A549 treated with DMSO at 1 μM for 4 hours (cell line): Measurements from ENCODE around the gene CD79B. TPM values are rescaled to one million over a fixed set of nuclear protein-coding genes. Genes with fewer than 3 reads are reported as not detected.

Experiments used
- total RNA-seq: library from RNA; stranded (reverse); fragments of 200-300 nt; extraction: Qiagen RNA extraction; gene quantifications from 5 replicates; pipeline ENCODE4 v1.2.3, GENCODE V29; 2022; ENCODE audit warnings: low read depth

CD79B gene
- 0.08 to 0.18 TPM (median 0.13 TPM) in 3 of 5 replicates, not detected in the others for total RNA-seq

GRCh38 chr17:63931981-63932561, at the start of gene CD79B:
Gene CD79B (minus strand): TSS chr17:63932331. CDS start chr17:63932261, 70 bp downstream.

GRCh38 chr17:63972796-63973195, 40.7 kb upstream of the CD79B start, which contains the start of gene SCN4A:
Gene SCN4A (minus strand): TSS chr17:63972918. CDS start chr17:63972841, 77 bp downstream.

GRCh38 chr17:63918789-63919305, 13.3 kb downstream of the CD79B start, which contains the start of gene GH1:
Gene GH1 (minus strand): TSS chr17:63918839. CDS start chr17:63918776, 63 bp downstream.

GRCh38 chr17:63911041-63911635, 21.0 kb downstream of the CD79B start, which contains the start of gene CSHL1:
Gene CSHL1 (minus strand): TSS chr17:63911258. CDS start chr17:63911196, 62 bp downstream.

GRCh38 chr17:63896524-63897354, 35.4 kb downstream of the CD79B start, which contains the start of gene CSH1:
Gene CSH1 (minus strand): TSS chr17:63896574. CDS start chr17:63896511, 63 bp downstream.

GRCh38 chr17:63881935-63882601, 50.1 kb downstream of the CD79B start, which contains the start of gene GH2:
Gene GH2 (minus strand): TSS chr17:63881944. CDS start chr17:63881801, 143 bp downstream.

Other genes starting within 250 kb of the CD79B start
- 9.6 to 12.7 TPM (median 11.0 TPM) in 5 replicates for gene LIMD2, start 232.2 kb downstream of the CD79B start, total RNA-seq
- 24.9 to 30.7 TPM (median 27.0 TPM) in 5 replicates for gene STRADA, start 190.5 kb downstream of the CD79B start, total RNA-seq
- 99.5 to 128 TPM (median 109 TPM) in 5 replicates for gene CCDC47, start 158.7 kb downstream of the CD79B start, total RNA-seq
- 94.9 to 104 TPM (median 99.5 TPM) in 5 replicates for gene DDX42, start 158.2 kb downstream of the CD79B start, total RNA-seq
- gene PSMC5, start 104.9 kb downstream of the CD79B start, total RNA-seq, result 212 to 238 TPM (median 224 TPM) in 5 replicates
- 58.9 to 69.1 TPM (median 61.6 TPM) in 5 replicates for gene FTSJ3, start 104.7 kb downstream of the CD79B start, total RNA-seq
- 50.3 to 66.7 TPM (median 60.9 TPM) in 5 replicates for gene SMARCD2, start 89.6 kb downstream of the CD79B start, total RNA-seq
- not detected in 5 replicates for gene CSH2, start 58.7 kb downstream of the CD79B start, total RNA-seq
- not detected in 5 replicates for gene GH2, start 50.4 kb downstream of the CD79B start, total RNA-seq
- gene CSH1, start 35.8 kb downstream of the CD79B start, total RNA-seq, result not detected in 5 replicates
- gene CSHL1, start 21.1 kb downstream of the CD79B start, total RNA-seq, result not detected in 5 replicates
- not detected in 5 replicates for gene GH1, start 13.5 kb downstream of the CD79B start, total RNA-seq
- gene SCN4A, start 40.6 kb upstream of the CD79B start, total RNA-seq, result 0.04 to 0.15 TPM (median 0.07 TPM) in 4 of 5 replicates, not detected in the other
- gene PRR29, start 66.0 kb upstream of the CD79B start, total RNA-seq, result 0.52 to 0.95 TPM (median 0.70 TPM) in 5 replicates
- gene ICAM2, start 88.3 kb upstream of the CD79B start, total RNA-seq, result 0.15 to 0.23 TPM in 2 of 5 replicates, not detected in the others
- gene ERN1, start 197.8 kb upstream of the CD79B start, total RNA-seq, result 3.6 to 4.8 TPM (median 4.0 TPM) in 5 replicates